Measurements from ENCODE around the gene MAP3K5. TPM values are rescaled to one million over a fixed set of nuclear protein-coding genes. Genes with fewer than 3 reads are reported as not detected.

The MAP3K5 gene
- total RNA-seq, 4 donors from 2014 or later = 18.7 to 24.1 (median 20.7) TPM

- no peak for TF ChIP-seq EP300 (IDR thresholded peaks at IDR 0.05)
- TF ChIP-seq CTCF (IDR thresholded peaks at IDR 0.05) = no peak
- TF ChIP-seq POLR2A (IDR thresholded peaks at IDR 0.05; ENCODE audit: low read depth) = no peak
- no peak for TF ChIP-seq POLR2AphosphoS5 (IDR thresholded peaks at IDR 0.05)
- DNase-seq (ENCODE audit: extremely low spot score) = no peak
- H3K4me3 ChIP-seq = no peak overlapping the region
- no peak overlapping the region for H3K27ac ChIP-seq (replicated peaks in 1 of 4)
- no peaks in the 10 kb centered on the region for H3K36me3 ChIP-seq
- WGBS = 98% methylated on average over 2 of the region's 2 CpGs
- peaks cover 0 to 17% (median 10%) of the 10 kb centered on the region in 4 donors for H3K4me1 ChIP-seq
- intact Hi-C loops (cut with DNase I) = no loop called here
- no peaks in the 10 kb centered on the region for H3K27me3 ChIP-seq
- H3K9me3 ChIP-seq = no peaks in the 10 kb centered on the region
Measured at GRCh38 chr6:136685540-136686108, 106.7 kb downstream of the MAP3K5 start.

DNA sequence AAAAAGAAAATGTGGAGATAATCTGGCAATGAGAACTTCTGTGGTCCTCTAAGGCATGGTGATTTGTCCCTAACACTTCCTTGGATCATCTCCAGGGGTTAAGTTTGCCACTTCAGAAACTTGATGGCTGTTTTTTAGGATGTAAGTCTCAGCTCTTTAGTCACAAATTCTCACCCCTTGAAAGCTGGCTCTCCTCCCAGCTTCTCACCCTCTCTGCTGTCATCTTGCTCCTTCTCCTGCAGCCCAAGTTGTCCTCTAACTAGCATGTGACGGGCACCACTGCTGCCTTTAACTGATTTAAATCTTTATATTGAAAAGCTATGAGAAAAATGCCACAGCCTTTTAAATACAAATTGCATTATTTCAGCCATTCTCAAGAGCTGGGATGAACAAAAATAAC lies 107.8 kb downstream of the MAP3K5 start:
- 67% methylated on average over 1 of the region's 1 CpG for WGBS
- Histone ChIP-seq H3K27me3 (no peaks in the 10 kb centered on the region), H3K9me3 (no peaks in the 10 kb centered on the region), H3K27ac (replicated peaks in 1 of 4) (no peak overlapping the region), H3K4me1 (peaks cover 0 to 17% (median 10%) of the 10 kb centered on the region in 4 donors), H3K36me3 (no peaks in the 10 kb centered on the region), H3K4me3 (no peak overlapping the region)
- no peak for DNase-seq (ENCODE audit: extremely low spot score)
- intact Hi-C loops (cut with DNase I) = no loop called here
- TF ChIP-seq POLR2A (IDR thresholded peaks at IDR 0.05; ENCODE audit: low read depth) = no peak
- TF ChIP-seq POLR2AphosphoS5 (IDR thresholded peaks at IDR 0.05) = no peak
- no peak for TF ChIP-seq CTCF (IDR thresholded peaks at IDR 0.05)
- TF ChIP-seq EP300 (IDR thresholded peaks at IDR 0.05) = no peak

GRCh38 chr6:136683209-136683941 lies 108.9 kb downstream of the MAP3K5 start:
- no peak for TF ChIP-seq POLR2A (IDR thresholded peaks at IDR 0.05; ENCODE audit: low read depth)
- no peak for TF ChIP-seq CTCF (IDR thresholded peaks at IDR 0.05)
- no peak for TF ChIP-seq POLR2AphosphoS5 (IDR thresholded peaks at IDR 0.05)
- TF ChIP-seq EP300 (IDR thresholded peaks at IDR 0.05) = no peak

DNA sequence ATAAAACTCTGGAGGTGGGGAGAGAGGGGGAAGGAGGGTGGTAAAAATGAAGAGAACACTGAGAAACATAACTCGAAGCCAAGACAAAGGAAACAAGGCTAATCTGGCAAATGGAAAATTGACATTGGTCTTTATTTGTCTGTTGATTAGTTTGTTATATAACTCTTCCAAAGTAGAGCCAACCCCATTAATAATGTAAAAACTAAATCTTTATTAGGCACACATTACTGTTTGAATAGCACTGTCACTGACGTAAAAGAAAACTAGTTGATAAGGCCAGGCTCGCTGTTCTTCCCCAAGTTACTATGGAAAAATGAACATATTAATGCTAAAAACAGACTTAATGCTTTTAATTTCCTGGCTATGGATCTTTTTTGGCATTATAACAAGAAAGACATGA lies 110.0 kb downstream of the MAP3K5 start:
- H3K27me3 ChIP-seq = no peaks in the 10 kb centered on the region
- H3K36me3 ChIP-seq = peaks cover 0 to 2% (median 0%) of the 10 kb centered on the region in 4 donors
- TF ChIP-seq POLR2AphosphoS5 (IDR thresholded peaks at IDR 0.05) (no peak), POLR2A (IDR thresholded peaks at IDR 0.05; ENCODE audit: low read depth) (no peak), CTCF (IDR thresholded peaks at IDR 0.05) (no peak), EP300 (IDR thresholded peaks at IDR 0.05) (no peak)
- H3K4me3 ChIP-seq = no peak overlapping the region
- intact Hi-C loops (cut with DNase I) = no loop called here
- H3K4me1 ChIP-seq = peaks cover 0 to 17% (median 10%) of the 10 kb centered on the region in 4 donors
- 82% methylated on average over 3 of the region's 3 CpGs for WGBS
- no peak for DNase-seq (ENCODE audit: extremely low spot score)
- no peaks in the 10 kb centered on the region for H3K9me3 ChIP-seq
- no peak overlapping the region for H3K27ac ChIP-seq (replicated peaks in 1 of 4)

More at GRCh38 chr6:136683209-136683941, 108.9 kb downstream of the MAP3K5 start:
- peaks cover 0 to 17% (median 10%) of the 10 kb centered on the region in 4 donors for H3K4me1 ChIP-seq
- H3K4me3 ChIP-seq = no peak overlapping the region
- intact Hi-C loops (cut with DNase I) = no loop called here
- H3K36me3 ChIP-seq = no peaks in the 10 kb centered on the region
- WGBS = 66% methylated on average over 4 of the region's 4 CpGs
- no peak for DNase-seq (ENCODE audit: extremely low spot score)
- H3K9me3 ChIP-seq = no peaks in the 10 kb centered on the region
- H3K27me3 ChIP-seq = no peaks in the 10 kb centered on the region
- no peak overlapping the region for H3K27ac ChIP-seq (replicated peaks in 1 of 4)
